Fibroblast of lung (primary cell): ENCODE data around the gene BCAS1. TPM values are rescaled to one million over a fixed set of nuclear protein-coding genes. Genes with fewer than 3 reads are reported as not detected.

Source experiments
- DNase-seq, 2 donors: peaks; one replicate each; pipeline versions ENCODE4 v3.0.0 to v3.0.0-alpha.2; 2010; ENCODE audit warnings: low read depth in 2 of 2
- H2AFZ ChIP-seq: 2 replicates; pipeline ENCODE4 v1.5.1; 2012; ENCODE audit warnings: low read length, control low read depth, inconsistent platforms
- H3K27ac ChIP-seq: 2 replicates; pipeline ENCODE4 v1.5.1; 2011; ENCODE audit warnings: low read length, control low read depth; ENCODE audit not compliant: insufficient read depth
- H3K27me3 ChIP-seq: 2 replicates; pipeline ENCODE4 v1.5.1; 2011; ENCODE audit warnings: mild to moderate bottlenecking, low read length; ENCODE audit not compliant: control insufficient read depth, insufficient read depth
- H3K36me3 ChIP-seq: 2 replicates; pipeline ENCODE4 v1.5.1; 2011; ENCODE audit warnings: low read length; ENCODE audit not compliant: control insufficient read depth, insufficient read depth
- H3K4me1 ChIP-seq: 2 replicates; pipeline ENCODE4 v1.5.1; 2011; ENCODE audit warnings: low read length; ENCODE audit not compliant: control insufficient read depth, insufficient read depth; ENCODE audit errors: extremely low read depth
- H3K4me2 ChIP-seq: 2 replicates; pipeline ENCODE4 v1.5.1; 2011; ENCODE audit warnings: low read length, control low read depth; ENCODE audit not compliant: insufficient read depth; ENCODE audit errors: extremely low read depth
- H3K4me3 ChIP-seq, 4 experiments: fragments of 200-600 bp in 1 of 4; sonication (generic) in 1 of 4; replicated peaks in 1 of 4; 2 replicates each; pipeline ENCODE4 v1.5.1; 2011 to 2016; ENCODE audit warnings: low read length in 4 of 4, low read depth in 3 of 4, mild to moderate bottlenecking in 3 of 4, control low read depth in 2 of 4, inconsistent platforms in 1 of 4, mixed read lengths in 1 of 4; ENCODE audit not compliant: insufficient read depth in 1 of 4; ENCODE audit errors: control extremely low read depth in 1 of 4
- H3K79me2 ChIP-seq: 2 replicates; pipeline ENCODE4 v1.5.1; 2012; ENCODE audit warnings: mild to moderate bottlenecking, low read length, inconsistent platforms; ENCODE audit not compliant: control insufficient read depth, insufficient read depth
- H3K9ac ChIP-seq: 2 replicates; pipeline ENCODE4 v1.5.1; 2011; ENCODE audit warnings: mild to moderate bottlenecking, low read length, control low read depth; ENCODE audit not compliant: insufficient read depth
- H3K9me3 ChIP-seq: 2 replicates; pipeline ENCODE4 v1.5.1; 2012; ENCODE audit warnings: low read depth, low read length; ENCODE audit not compliant: control insufficient read depth, insufficient read depth
- H4K20me1 ChIP-seq: 2 replicates; pipeline ENCODE4 v1.5.1; 2011; ENCODE audit warnings: low read length; ENCODE audit not compliant: control insufficient read depth, insufficient read depth; ENCODE audit errors: extremely low read depth
- CTCF ChIP-seq, 2 donors: IDR thresholded peaks in 1 of 2; conservative IDR thresholded peaks in 1 of 2; 1 replicate in 1 of 2; 2 replicates in 1 of 2; pipeline ENCODE4 v1.5.1; 2011 to 2012; ENCODE audit warnings: low read length in 2 of 2, control low read depth in 1 of 2, inconsistent platforms in 1 of 2, low read depth in 1 of 2, mild to moderate bottlenecking in 1 of 2
- EZH2 ChIP-seq: IDR thresholded peaks from 2 replicates; pipeline ENCODE4 v1.5.1; 2012; ENCODE audit warnings: low read length, control low read depth, mild to moderate bottlenecking; ENCODE audit errors: missing control alignments
- polyA plus RNA-seq, 2 donors: library from polyadenylated mRNA; depleted of rRNA in 1 of 2; stranded (reverse) in 1 of 2; unstranded in 1 of 2; fragments of >200 nt; gene quantifications; 2 replicates each; pipeline ENCODE4 v1.2.1, GENCODE V29; 2011 to 2012; ENCODE audit warnings: missing spikeins in 1 of 2
- total RNA-seq: library from RNA; depleted of rRNA; stranded (reverse); fragments of >200 nt; gene quantifications from 2 replicates; pipeline ENCODE4 v1.2.1, GENCODE V29; 2014

BCAS1 gene
- total and polyA plus RNA-seq, 2 donors (not counting 1 experiment from before 2014, with no cell fraction given) = 0.17 TPM; not detected in 1

- Histone ChIP-seq H3K36me3 (no peaks in the 10 kb centered on the region), H2AFZ (no peak overlapping the region), H3K9me3 (no peaks in the 10 kb centered on the region), H3K4me2 (no peak overlapping the region), H4K20me1 (no peaks in the 10 kb centered on the region), H3K79me2 (no peaks in the 10 kb centered on the region), H3K9ac (no peak overlapping the region), H3K4me1 (peaks cover 12% of the 10 kb centered on the region), H3K27ac (no peak overlapping the region), H3K4me3 (no peak overlapping the region), H3K27me3 (no peaks in the 10 kb centered on the region)
- no peak for TF ChIP-seq EZH2
- no peak for TF ChIP-seq CTCF (conservative IDR thresholded peaks at IDR 0.05 in 1 of 2, IDR thresholded peaks at IDR 0.05 in 1 of 2; ENCODE audit: low read depth in 1 of 2, low read length in 2 of 2)
- DNase-seq = no peak
Measured at GRCh38 chr20:53938739-53939138, 131.7 kb downstream of the BCAS1 start.

- H3K4me2 ChIP-seq = no peak overlapping the region
- H3K27me3 ChIP-seq = no peaks in the 10 kb centered on the region
- no peak for TF ChIP-seq CTCF (conservative IDR thresholded peaks at IDR 0.05 in 1 of 2, IDR thresholded peaks at IDR 0.05 in 1 of 2; ENCODE audit: low read depth in 1 of 2, low read length in 2 of 2)
- no peak for TF ChIP-seq EZH2
- peaks cover 12% of the 10 kb centered on the region for H3K4me1 ChIP-seq
- no peaks in the 10 kb centered on the region for H3K79me2 ChIP-seq
- H4K20me1 ChIP-seq = no peaks in the 10 kb centered on the region
- H3K36me3 ChIP-seq = no peaks in the 10 kb centered on the region
- no peak overlapping the region for H3K27ac ChIP-seq
- DNase-seq = no peak
- H3K9ac ChIP-seq = no peak overlapping the region
- no peak overlapping the region for H3K4me3 ChIP-seq
- no peak overlapping the region for H2AFZ ChIP-seq
- no peaks in the 10 kb centered on the region for H3K9me3 ChIP-seq
Measured at GRCh38 chr20:53937929-53938367, 132.4 kb downstream of the BCAS1 start.

GRCh38 chr20:53937339-53937741 is 133.1 kb downstream of the BCAS1 start:
- no peaks in the 10 kb centered on the region for H3K79me2 ChIP-seq
- H3K27me3 ChIP-seq = no peaks in the 10 kb centered on the region
- H3K9ac ChIP-seq = no peak overlapping the region
- H3K9me3 ChIP-seq = no peaks in the 10 kb centered on the region
- peaks cover 12% of the 10 kb centered on the region for H3K4me1 ChIP-seq
- H4K20me1 ChIP-seq = no peaks in the 10 kb centered on the region
- no peak overlapping the region for H3K4me3 ChIP-seq
- H3K4me2 ChIP-seq = no peak overlapping the region
- no peak overlapping the region for H3K27ac ChIP-seq
- DNase-seq = no peak
- TF ChIP-seq CTCF (conservative IDR thresholded peaks at IDR 0.05 in 1 of 2, IDR thresholded peaks at IDR 0.05 in 1 of 2; ENCODE audit: low read depth in 1 of 2, low read length in 2 of 2) (no peak), EZH2 (no peak)
- no peaks in the 10 kb centered on the region for H3K36me3 ChIP-seq
- no peak overlapping the region for H2AFZ ChIP-seq
